ENCODE data around the gene DDX41.

- TF ChIP-seq POLR2A (IDR thresholded peaks at IDR 0.05), result no peak
- no peak for TF ChIP-seq CTCF (IDR thresholded peaks at IDR 0.05)
Observed at GRCh38 chr5:177531209-177531940, 14.6 kb upstream of the DDX41 start.

Data from heart left ventricle (tissue), 13 donors.